Glutamatergic neuron (in vitro differentiated cells): ENCODE measurements around the gene ARID5A. TPM values are rescaled to one million over a fixed set of nuclear protein-coding genes. Genes with fewer than 3 reads are reported as not detected.

Source experiments
- total RNA-seq: library from RNA; stranded (reverse); fragmentation: NEBNext Ultra II Directional; extraction: Animal tissue kit (Norgen Biotek cat#: 25700); gene quantifications from one replicate; pipeline ENCODE4 v1.2.1, GENCODE V29; 2021; ENCODE audit not compliant: unreplicated experiment

ARID5A gene
- total RNA-seq, 1 donor from 2014 or later = 3.5 TPM

Other genes with a start within 250 kb of the ARID5A start
- 136 TPM for gene SNRNP200, start 231.2 kb upstream of the ARID5A start, total RNA-seq
- gene ITPRIPL1, start 211.4 kb upstream of the ARID5A start, total RNA-seq = 0.56 TPM
- 6.6 TPM for gene NCAPH, start 201.0 kb upstream of the ARID5A start, total RNA-seq
- gene NEURL3, start 31.4 kb upstream of the ARID5A start, total RNA-seq = not detected
- 32.5 TPM for gene KANSL3, start 101.6 kb downstream of the ARID5A start, total RNA-seq
- gene FER1L5, start 106.0 kb downstream of the ARID5A start, total RNA-seq = 0.51 TPM
- gene LMAN2L, start 203.3 kb downstream of the ARID5A start, total RNA-seq = 14.0 TPM
- gene CNNM4, start 224.2 kb downstream of the ARID5A start, total RNA-seq = 15.4 TPM